ENCODE measurements around the gene ZER1.
"Not testable (repeated sequence)": the region's sequence is repeated elsewhere in the genome, so short reads cannot be mapped to it uniquely, and the experiment has no call there.

The ZER1 gene

DNA sequence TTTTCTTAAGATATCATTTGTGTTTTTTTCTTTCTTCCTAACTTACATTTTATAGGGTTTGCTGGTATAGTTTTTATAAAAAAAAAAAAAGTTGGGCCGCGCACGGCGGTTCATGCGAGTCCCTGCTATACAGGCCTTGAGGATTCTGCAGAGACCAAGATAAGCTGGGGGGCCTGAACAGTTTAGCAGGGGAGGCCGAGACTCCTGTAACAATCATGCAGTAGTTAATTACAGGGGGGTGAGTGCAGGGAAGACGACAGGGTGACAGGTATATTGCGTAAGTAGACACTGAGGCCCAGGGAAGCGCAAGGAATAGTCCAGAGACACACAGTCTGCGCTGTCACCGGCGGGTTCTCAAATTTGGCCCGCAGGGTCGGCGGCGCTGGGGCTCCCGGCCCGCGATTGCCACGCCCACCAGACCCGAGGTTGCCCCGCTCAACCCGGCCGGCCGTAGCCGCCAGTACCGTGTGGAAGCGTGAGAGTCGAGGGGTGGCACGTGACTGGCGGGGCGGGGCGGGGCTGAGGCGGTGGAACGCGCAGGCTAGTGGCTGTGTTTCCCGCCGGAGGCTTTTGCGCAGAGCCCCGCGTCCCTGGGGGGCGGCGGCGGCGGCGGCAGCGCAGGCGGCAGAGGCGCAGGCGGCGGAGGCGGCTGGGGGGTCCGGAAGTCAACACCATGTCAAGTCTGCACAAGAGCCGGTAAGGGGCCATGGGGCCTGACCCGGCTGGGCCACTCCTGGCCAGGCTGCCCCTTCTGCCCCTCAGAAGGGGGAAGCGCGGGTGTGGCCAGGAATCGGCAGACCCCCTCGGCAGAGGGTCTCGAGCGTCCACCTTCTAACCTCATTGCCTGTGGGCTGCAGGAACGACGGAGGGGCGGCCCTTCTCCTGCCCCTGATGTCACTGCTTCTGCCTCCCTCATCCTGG lies 15.2 kb upstream of the ZER1 start, which contains the start of gene TBC1D13:
TBC1D13 (plus strand) TSS at position 573 of the 921 bp plus-strand sequence; CDS start at position 674, 101 bp downstream.
- DNase-seq: peak; percentile 63

DNA sequence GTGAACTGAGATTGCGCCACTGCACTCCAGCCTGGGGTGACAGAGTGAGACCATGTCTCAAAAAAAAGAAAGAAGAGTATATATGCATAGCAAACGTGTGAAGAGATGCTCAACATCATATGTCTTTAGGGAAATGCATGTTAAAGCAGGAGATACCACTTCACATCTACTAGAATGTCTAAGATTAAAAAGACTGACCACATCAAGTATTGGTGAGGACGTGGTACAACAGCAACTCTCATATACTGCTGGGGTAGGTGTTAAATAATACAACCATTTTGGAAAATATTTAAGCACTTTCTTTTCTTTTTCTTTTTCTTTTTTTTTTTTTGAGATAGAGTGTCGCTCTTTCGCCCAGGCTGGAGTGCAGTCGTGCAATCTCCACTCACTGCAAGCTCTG lies 13.7 kb upstream of the ZER1 start:
- DNase-seq: no peak

DNA sequence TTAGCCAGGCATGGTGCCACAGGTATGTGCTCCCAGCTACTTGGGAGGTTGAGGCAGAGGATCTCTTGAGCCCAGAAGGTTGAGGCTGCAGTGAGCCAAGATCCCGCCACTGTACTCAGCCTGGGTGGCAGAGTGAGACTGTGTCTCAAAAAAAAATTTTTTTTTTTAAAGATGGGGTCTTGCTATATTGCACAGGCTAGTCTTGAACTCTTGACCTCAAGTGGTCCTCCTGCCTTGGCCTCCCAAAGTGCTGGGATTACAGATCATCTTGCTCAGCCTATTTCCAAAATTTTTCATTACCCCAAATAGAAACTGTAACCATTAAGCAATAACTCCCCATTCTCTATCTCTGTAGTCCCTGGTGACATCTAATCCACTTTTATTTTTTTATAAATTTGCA lies 10.9 kb upstream of the ZER1 start:
- DNase-seq: no peak

DNA sequence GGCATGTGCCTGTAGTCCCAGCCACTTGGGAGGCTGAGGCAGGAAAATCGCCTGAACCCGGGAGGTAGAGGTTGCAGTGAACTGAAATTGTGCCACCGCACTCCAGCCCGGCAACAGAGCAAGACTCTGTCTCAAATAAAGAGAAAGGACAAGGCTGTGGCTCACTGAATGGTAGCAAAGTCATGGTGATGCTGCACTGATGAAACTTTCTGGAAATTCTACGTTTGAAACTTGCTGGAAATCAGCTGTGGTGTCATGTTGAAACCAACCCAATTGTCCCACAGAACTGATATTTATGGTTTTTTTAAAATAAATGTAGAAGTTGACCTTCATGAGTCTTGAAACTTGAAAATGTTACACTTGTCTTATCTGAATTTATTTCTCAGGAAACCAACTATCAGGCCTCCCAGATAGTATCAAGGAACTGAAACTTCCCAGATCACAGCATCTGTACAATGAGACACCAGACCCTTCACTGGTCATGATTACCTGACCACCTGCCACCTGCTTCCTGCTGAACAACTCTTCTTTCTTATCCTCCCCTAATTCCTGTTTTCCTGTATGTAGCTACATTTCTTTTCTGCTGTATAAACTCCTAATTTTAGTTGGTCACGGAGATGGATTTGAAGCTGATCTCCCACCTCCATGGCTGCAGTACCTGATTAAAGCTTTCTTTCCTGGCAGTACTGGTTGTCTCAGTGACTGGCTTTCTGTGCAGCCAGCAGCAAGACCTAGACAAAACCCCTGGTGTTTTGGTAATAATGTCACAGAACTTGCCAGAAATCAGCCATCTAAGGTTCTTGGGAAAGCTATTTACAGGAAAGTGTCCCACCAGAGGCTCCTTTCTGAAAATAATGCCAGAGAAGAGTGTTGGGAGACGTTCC lies 9.7 kb upstream of the ZER1 start:
- DNase-seq: no peak

DNA sequence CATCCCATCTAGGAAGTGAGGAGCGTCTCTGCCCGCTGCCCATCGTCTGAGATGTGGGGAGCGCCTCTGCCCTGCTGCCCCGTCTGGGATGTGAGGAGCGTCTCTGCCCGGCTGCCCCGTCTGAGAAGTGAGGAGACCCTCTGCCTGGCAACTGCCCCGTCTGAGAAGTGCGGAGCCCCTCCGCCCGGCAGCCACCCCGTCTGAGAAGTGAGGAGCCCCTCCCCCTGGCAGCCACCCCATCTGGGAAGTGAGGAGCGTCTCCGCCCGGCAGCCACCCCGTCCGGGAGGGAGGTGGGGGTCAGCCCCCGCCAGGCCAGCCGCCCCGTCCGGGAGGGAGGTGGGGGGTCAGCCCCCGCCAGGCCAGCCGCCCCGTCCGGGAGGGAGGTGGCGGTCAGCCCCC lies 8.4 kb upstream of the ZER1 start:
- not testable (repeated sequence) for DNase-seq

DNA sequence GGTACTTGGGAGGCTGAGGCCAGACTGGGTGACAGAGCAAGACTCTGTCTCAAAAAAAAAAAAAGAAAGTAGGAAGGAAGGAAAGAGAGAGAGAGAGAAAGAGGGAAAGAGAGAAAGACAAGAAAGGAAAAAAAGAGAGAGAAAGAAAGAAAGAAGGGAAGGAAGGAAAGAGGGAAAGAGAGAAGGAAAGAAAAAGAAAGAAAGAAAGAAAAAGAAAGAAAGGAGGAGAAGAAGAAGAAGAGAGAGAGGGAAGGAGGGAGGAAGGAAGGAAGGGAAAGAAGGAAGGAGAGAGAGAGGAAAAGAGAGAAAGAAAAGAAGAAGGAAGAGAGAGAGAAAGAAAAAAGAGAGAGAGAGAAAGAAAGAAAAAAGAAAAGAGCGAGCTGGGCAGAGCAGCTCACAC lies 3.1 kb upstream of the ZER1 start:
- DNase-seq: no peak

DNA sequence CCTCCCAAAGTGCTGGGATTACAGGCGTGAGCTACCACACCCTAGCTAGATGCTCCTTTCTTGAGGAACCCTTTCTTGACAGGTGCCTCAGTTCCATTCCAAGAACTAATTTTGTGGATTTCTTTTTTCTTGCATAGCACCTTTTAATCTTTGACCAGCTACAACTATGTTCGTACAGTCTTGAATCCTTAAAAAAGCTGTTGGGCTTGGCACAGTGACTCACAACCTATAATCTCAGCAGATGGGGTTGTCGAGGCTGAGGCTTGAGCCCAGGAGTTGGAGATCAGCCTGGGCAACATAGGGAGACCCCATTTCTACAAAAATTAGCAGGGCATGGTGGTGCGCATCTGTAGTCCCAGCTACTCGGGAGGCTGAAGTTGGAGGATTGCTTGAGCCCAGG lies 1.3 kb upstream of the ZER1 start:
- no peak for DNase-seq

DNA sequence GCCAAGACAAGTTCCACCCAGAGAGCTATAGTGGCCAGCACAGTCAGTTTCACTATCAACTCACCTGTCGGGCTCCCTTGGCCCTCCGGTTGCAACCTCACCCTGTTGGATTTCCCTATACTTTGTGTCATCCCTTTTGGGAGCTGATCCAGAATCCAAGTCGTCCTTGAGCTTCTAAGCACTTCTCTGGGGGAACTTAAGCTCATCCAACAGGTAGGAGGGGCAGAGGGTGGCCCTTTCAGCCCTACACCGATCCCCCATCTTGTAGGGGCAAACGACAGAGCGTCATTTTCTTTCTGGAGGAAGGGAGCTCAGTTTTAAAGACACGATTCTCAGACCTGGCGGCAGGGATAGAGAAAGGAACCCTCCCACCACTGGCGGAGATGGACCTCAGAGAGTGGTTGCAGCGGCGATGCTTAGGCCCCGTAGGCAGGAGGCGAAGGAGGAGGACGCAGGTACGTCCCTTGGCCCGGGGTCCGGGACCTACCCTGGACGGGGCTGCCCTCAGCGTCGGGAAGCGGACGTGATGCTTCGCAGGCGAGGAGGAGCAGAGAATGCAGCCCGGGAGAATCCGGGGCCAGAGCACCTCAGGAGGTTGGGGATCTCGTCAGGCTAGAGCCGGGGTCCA lies 519 bp downstream of the ZER1 start:
- no peak for DNase-seq

DNA sequence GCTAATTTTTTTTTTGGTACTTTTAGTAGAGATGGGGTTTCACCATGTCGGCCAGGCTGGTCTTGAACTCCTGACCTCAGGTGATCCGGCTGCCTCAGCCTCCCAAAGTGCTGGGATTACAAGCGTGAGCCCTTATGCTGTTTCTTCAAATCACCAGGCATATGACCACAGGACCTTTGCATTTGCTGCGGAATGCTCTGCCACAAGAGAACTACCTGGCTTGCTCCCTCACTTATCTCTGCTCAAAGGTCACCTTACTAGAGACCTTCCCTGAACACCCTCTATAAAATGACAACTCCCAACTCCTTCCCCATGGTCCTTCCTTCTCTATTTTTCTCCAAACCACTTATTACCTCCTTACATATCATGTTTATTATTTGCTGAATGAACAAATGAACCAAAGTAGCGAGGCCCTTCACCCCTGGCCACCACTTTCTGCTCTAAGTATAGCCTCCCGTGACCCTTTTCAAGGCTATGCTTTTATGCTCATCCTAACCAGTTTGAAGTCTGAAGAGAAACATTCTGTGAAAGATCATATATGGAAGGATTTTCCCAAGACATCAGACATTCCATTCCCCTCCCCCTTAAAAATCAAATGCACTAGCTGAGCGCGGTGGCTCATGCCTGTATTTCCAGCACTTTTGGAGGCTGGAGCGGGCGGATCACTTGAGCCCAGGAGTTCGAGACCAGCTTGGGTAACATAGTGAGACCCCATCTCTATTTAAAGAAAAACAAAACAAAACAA lies 1.3 kb downstream of the ZER1 start:
- DNase-seq: no peak

DNA sequence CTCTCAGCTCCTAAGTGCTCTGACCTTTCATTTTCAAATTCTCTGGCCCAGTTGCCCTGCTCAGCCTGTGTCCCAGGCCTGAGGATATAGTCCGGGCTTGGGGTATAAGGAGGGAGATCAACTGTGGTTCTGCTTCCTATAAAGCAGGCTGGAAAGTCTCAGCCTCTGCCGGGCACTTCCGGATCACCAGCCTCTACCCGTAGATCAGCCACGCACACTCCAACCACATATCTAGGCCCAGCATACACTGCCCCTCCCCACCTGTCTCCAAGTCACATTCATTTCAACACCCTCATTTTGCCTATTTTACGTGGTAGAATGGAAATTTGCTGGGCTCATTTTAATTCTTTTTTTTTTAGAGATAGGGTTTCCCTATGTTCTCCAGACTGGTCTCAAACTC lies 3.1 kb downstream of the ZER1 start:
- no peak for DNase-seq

DNA sequence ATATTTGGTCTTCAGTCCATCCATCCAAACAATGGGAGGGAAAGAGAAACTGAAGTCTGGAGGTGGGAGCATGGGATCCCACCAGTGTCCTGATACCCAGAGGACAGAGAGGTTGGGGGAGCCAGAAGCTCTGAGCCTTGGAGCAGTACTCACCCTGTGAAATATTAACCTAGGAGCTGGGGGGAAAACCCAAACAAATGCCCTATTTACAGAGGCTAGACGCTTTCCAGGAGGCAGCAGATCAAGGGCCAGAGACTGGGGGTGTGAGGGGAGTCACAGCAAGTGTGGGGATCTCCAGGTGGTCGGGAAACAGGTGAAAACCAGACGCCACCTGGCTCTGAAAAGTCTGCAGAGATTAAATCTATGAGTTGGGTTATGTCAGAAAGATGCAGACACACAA lies 6.2 kb downstream of the ZER1 start:
- no peak for DNase-seq

DNA sequence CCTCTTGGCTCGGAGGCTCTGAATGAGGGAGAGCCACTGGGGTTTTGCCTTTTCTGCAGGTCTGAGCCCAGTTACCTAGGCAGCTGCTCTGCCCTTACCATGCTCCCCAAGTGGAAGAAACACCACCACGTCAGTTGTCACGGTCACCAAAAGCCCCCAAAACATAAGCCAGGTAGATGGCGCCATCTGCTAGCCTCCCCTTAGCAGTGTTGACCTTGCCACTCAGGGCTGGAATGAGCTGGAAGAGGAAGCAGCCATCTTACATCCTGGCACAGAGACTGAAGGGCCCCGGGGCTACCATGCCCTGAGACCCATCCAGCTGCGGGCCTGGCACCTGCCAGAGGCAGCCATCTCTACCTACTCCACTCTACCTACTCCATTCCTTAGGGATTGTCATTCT lies 7.4 kb downstream of the ZER1 start:
- no peak for DNase-seq

DNA sequence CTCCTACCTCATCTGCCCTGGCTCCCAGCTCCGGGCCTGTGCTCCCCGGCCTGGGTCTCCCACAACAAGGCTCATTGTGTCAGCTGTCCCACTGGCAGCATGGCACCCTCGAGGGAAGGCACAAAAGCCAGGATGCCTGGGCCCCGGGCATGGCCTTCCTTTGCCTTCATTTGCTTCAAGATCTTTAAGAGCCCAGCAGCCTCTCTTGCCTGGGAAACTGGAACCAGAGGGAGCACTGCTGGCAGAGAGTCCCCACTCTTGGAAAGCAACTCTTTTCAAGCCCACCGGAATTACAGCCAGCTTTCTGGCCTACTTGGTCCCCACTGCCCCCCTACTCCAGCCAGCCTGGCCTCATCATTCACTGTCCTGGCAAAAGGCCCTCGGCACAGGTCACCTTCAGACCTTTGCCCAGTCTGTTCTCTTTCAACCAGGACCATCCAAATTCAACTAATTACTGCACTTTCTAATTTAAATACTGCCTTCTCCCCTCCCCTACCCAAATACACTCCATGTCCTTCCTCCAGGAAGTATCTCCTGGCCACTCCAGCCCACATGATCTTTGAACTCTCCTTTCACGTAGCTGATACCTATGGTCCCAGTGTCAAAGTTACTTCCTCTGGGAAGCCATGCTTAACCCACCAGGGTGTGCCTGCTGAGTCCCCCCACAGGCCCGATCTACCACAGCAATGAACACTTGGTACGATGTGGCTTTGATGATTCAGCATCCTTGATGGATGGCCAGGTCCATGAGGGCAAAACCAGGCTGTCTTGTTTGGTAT lies 8.9 kb downstream of the ZER1 start:
- DNase-seq: no peak

DNA sequence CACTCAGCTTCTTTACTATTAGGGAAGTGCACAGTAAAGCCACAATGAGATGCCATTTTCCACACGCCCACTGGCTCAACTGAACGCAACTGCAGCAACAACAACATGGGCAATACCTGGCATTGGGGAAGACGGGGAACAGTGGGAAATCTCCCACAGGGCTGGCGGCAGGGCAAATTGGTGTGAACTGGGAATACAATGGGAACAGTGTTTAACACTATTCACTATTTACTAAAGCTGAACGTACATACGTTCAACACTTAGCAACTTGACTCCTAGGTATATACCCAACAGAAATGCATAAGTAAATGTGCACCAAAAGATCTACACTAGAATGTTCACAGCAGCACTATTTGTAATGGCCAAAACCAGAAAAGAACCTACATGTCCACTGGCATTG lies 14.1 kb downstream of the ZER1 start:
- no peak for DNase-seq

DNA sequence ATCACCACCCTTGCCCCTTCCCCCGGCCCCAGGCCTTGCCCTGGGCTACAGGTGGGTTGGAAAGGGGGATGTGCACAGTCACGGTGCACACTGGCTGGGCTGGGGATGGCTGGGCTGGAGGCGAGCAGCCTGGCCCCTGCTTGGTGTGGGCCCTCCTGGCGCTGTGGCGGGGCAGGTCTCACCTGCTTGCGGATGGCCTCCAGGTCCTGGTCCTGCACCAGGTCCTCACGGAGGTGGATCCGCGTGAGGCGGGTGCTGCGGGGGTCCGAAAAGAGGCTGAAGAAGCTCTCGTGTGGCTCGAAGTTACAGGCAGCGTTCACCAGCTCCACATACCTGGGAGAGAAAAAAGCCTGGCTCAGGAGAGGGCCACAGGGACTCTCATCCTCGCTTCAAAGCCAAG lies 18.1 kb downstream of the ZER1 start:
- no peak for DNase-seq

DNA sequence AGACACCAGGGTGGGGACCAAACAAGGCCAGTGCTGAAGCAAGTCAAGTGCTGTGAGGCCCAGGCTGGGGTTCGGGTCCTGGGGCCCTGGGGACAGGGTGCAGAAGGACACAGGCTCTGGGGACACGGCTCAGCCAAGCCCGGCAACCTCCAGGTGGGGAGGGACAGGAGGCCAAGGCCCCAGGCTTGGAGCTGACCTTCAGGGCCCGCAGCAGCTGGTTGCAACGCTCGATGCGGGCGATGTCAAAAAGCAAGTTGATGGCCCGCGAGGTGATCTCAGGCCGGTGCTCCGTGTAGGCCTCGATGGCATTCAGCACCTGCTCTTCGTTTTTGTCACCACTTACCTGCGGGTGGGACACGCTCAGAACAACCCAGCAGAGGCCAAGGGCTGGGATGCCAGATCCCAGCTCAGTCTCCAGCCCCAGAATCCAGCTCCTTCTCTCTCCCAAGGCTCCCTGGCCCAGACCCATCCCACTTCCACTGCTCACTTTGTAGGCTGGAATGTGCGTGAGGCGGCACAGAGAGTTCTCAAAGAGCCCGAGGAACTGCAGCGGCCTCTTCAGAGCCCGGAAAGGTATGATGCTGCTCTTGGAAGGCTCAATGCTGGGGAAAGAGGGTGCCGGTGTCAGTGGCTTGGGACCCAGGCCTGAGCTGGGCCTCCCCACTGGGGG lies 20.7 kb downstream of the ZER1 start:
- DNase-seq: no peak

DNA sequence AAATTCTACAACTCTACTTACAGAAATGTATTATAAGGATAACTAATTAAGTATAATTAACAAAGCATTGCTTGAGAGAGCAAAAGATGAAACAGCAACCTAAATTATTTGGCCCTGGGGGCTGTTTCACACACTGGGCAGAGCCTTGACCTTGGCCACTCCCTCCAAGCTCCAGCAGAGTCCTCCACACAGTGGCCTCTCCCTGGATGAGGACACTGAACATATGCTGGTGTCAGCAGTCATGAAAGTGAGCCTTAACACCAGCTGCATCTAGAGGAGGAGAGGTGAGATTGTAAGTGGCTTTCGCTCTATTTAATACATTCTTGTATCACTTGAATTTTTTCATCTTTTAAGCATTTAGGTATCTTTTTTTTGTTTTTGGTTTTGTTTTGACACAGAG lies 24.5 kb downstream of the ZER1 start:
- no peak for DNase-seq

DNA sequence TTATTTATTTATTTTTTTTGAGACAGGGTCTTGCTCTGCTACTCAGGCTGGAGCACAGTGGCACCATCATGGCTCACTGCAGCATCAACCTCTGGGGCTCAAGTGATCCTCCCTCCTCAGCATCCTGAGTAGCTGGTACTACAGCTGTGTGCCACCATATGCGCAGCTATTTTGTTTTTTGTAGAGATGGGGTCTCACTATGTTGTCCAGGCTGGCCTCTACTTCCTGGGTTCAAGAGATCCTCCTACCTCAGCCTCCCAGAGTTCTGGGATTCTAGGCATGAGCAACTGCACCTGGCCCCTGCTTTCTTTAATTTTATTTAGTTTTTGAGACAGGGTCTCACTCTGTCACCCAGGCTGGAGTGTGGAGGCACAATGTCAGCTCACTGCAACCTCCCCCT lies 28.3 kb downstream of the ZER1 start:
- no peak for DNase-seq

DNA sequence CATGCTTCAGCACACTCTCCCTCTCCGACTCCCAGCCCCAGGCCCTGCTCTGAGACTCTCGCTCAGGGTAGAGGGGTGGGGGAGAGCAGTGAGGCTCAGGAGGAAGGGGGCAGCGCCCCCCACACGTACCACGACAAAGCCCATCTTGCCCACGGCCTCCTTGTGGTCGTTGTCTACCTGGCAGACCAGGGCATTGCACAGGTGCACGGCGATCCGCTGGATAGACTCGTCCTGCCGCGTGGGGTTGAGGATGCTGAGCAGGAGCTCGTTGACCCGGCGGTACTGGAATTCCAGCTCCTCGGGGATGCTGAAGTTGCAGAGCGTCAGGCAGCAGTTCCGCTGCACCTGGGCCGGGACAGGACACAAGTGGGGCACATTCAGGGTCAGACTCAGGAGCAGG lies 29.3 kb downstream of the ZER1 start:
- DNase-seq: no peak

DNA sequence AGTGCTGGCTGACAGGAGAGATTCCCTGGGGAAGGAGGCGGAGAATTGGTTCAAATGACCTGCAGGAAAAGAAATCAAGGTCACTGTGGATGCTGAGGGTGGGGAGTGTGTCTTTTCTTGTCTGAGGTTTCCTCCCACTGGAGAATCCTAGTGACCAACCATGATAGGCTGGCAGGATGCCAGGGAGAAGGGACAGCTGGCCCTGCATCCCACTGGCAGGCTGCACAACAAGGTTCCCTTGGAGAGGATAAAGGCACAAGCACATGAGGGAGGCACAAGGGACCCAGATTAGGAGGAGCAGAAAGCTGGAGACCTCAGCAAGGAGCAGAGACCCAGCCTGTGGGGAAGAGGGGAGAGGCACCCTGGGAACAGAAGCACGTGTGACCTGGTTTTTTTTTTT lies 36.4 kb downstream of the ZER1 start:
- DNase-seq: no peak

DNA sequence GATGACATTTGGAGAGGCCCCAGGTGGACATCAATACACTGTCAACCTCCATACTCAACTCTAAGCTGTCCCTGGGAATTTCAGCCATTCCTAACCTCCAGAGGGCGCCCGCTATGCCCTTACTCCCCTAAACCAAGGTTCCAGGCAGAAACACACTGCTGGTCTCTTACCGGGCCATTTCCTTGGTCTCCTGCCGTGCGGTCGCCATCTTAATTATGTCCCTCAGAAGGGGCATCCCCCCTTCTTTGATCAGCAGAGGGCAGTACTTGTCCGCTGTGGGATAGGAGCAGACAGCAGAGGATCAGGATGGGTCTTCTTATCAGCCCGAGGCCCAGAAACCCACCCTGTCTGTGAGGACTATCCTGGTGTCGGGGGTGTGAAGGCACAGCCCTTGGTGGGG lies 38.5 kb downstream of the ZER1 start:
- DNase-seq: peak; percentile 64

All from DMS153 (cell line).